CD14-positive monocyte (primary cell): ENCODE measurements around the gene ACLY. TPM values are rescaled to one million over a fixed set of nuclear protein-coding genes. Genes with fewer than 3 reads are reported as not detected.
"Not testable (repeated sequence)": the region's sequence is repeated elsewhere in the genome, so short reads cannot be mapped to it uniquely, and the experiment has no call there.

Experiments used
- DNase-seq, 3 donors: peaks; one replicate each; pipeline ENCODE4 v3.0.0-alpha.2; 2011 to 2022
- H2AFZ ChIP-seq: 2 replicates; pipeline ENCODE4 v1.6.0; 2012; ENCODE audit warnings: mild to moderate bottlenecking, low read depth, low read length, inconsistent platforms; ENCODE audit not compliant: insufficient read depth, poor library complexity, severe bottlenecking
- H3K27ac ChIP-seq, 2 donors: 1 replicate in 1 of 2; 2 replicates in 1 of 2; pipeline ENCODE4 v1.5.1; 2012 to 2013; ENCODE audit warnings: low read length in 2 of 2, control low read depth in 1 of 2, inconsistent platforms in 1 of 2, low read depth in 1 of 2, mild to moderate bottlenecking in 1 of 2
- H3K27me3 ChIP-seq, 2 donors: one replicate each; pipeline versions ENCODE4 v1.6.0 to v1.6.1; 2011 to 2013; ENCODE audit warnings: low read length in 2 of 2; ENCODE audit not compliant: control insufficient read depth in 2 of 2, insufficient read depth in 2 of 2
- H3K36me3 ChIP-seq, 2 donors: replicated peaks in 1 of 2; 1 replicate in 1 of 2; 2 replicates in 1 of 2; pipeline versions ENCODE4 v1.5.1 to v1.6.1; 2012 to 2013; ENCODE audit warnings: low read length in 2 of 2, control low read depth in 1 of 2, inconsistent platforms in 1 of 2, mild to moderate bottlenecking in 1 of 2; ENCODE audit not compliant: insufficient read depth in 2 of 2, control insufficient read depth in 1 of 2
- H3K4me1 ChIP-seq, 2 donors: 1 replicate in 1 of 2; 2 replicates in 1 of 2; pipeline versions ENCODE4 v1.5.1 to v1.6.1; 2012 to 2013; ENCODE audit warnings: low read length in 2 of 2, control low read depth in 1 of 2, inconsistent platforms in 1 of 2, mild to moderate bottlenecking in 1 of 2, moderate library complexity in 1 of 2; ENCODE audit not compliant: insufficient read depth in 2 of 2, control insufficient read depth in 1 of 2
- H3K4me2 ChIP-seq: replicated peaks from 2 replicates; pipeline ENCODE3; 2012; ENCODE audit warnings: low read length, moderate library complexity, mild to moderate bottlenecking; ENCODE audit not compliant: poor library complexity, severe bottlenecking; ENCODE audit errors: extremely low read depth
- H3K4me3 ChIP-seq, 3 experiments: fragments of 200-600 bp in 1 of 3; sonication (generic) in 1 of 3; replicated peaks in 1 of 3; 1 replicate in 2 of 3; 2 replicates in 1 of 3; pipeline ENCODE4 v1.5.1; 2011 to 2013; ENCODE audit warnings: low read length in 3 of 3, mild to moderate bottlenecking in 3 of 3, control low read depth in 2 of 3, low read depth in 2 of 3, inconsistent platforms in 1 of 3, moderate library complexity in 1 of 3
- H3K79me2 ChIP-seq: 2 replicates; pipeline ENCODE4 v1.6.0; 2012; ENCODE audit warnings: mild to moderate bottlenecking, control low read depth, inconsistent platforms, low read length, moderate library complexity; ENCODE audit not compliant: insufficient read depth
- H3K9ac ChIP-seq: 2 replicates; pipeline ENCODE4 v1.6.0; 2017; ENCODE audit warnings: low read length, mild to moderate bottlenecking; ENCODE audit not compliant: insufficient read depth, poor library complexity, severe bottlenecking
- H3K9me3 ChIP-seq, 2 donors: replicated peaks in 1 of 2; 1 replicate in 1 of 2; 2 replicates in 1 of 2; pipeline versions ENCODE4 v1.5.1 to v1.6.1; 2012 to 2013; ENCODE audit warnings: low read length in 2 of 2, control low read depth in 1 of 2; ENCODE audit not compliant: control insufficient read depth in 1 of 2, insufficient read depth in 1 of 2
- H4K20me1 ChIP-seq: 2 replicates; pipeline ENCODE4 v1.6.0; 2012; ENCODE audit warnings: mild to moderate bottlenecking, low read length, control low read depth, moderate library complexity; ENCODE audit not compliant: insufficient read depth
- H3K27ac Mint-ChIP-seq, 7 donors: one replicate each; pipeline ENCODE4 v1.8.0; 2020; ENCODE audit warnings: mild to moderate bottlenecking in 7 of 7, mixed read lengths in 7 of 7, moderate library complexity in 6 of 7, inconsistent platforms in 2 of 7
- H3K27me3 Mint-ChIP-seq, 3 donors: one replicate each; pipeline ENCODE4 v1.8.0; 2021 to 2022; ENCODE audit warnings: low read depth in 3 of 3, mild to moderate bottlenecking in 3 of 3, mixed read lengths in 3 of 3, moderate library complexity in 3 of 3, inconsistent platforms in 1 of 3
- H3K36me3 Mint-ChIP-seq, 2 donors: one replicate each; pipeline ENCODE4 v1.8.0; 2020; ENCODE audit warnings: mixed read lengths in 2 of 2, inconsistent platforms in 1 of 2, mild to moderate bottlenecking in 1 of 2
- H3K4me1 Mint-ChIP-seq: one replicate; pipeline ENCODE4 v1.8.0; 2020; ENCODE audit warnings: mild to moderate bottlenecking, mixed read lengths
- H3K4me3 Mint-ChIP-seq, 2 donors: one replicate each; pipeline ENCODE4 v1.8.0; 2020; ENCODE audit warnings: mild to moderate bottlenecking in 2 of 2, mixed read lengths in 2 of 2, moderate library complexity in 1 of 2
- H3K9me3 Mint-ChIP-seq, 7 donors: one replicate each; pipeline ENCODE4 v1.8.0; 2020 to 2022; ENCODE audit warnings: mixed read lengths in 7 of 7, mild to moderate bottlenecking in 6 of 7, moderate library complexity in 6 of 7, inconsistent platforms in 2 of 7
- CTCF ChIP-seq: fragments of 200-600 bp; IDR thresholded peaks from one replicate; pipeline ENCODE4 v1.8.0; 2022; ENCODE audit warnings: antibody characterized with exemption, mild to moderate bottlenecking
- WGBS: methylation state at CpG from one replicate; pipeline ENCODE4 v1.1.5; 2013; ENCODE audit warnings: missing lambda C conversion rate; ENCODE audit not compliant: insufficient coverage; 5-methylcytosine and 5-hydroxymethylcytosine counted together
- intact Hi-C, 2 donors: fragments of 100-400 bp; cut with micrococcal nuclease; formaldehyde crosslinking; loops; one replicate each; pipeline versions ENCODE4 v1.15.0 to v1.15.1; 2023
- polyA plus RNA-seq, 3 donors: library from polyadenylated mRNA; depleted of rRNA in 1 of 3; unstranded in 2 of 3; stranded (reverse) in 1 of 3; fragments of 300-500 nt in 2 of 3; fragments of >200 nt in 1 of 3; fragmentation: Illumina TruSeq in 2 of 3; gene quantifications; 1 replicate in 2 of 3; 2 replicates in 1 of 3; pipeline ENCODE4 v1.2.3, GENCODE V29; 2012 to 2021

The ACLY gene
- polyA plus RNA-seq, 3 donors: 41.0 to 48.3 (median 45.1) TPM

DNA sequence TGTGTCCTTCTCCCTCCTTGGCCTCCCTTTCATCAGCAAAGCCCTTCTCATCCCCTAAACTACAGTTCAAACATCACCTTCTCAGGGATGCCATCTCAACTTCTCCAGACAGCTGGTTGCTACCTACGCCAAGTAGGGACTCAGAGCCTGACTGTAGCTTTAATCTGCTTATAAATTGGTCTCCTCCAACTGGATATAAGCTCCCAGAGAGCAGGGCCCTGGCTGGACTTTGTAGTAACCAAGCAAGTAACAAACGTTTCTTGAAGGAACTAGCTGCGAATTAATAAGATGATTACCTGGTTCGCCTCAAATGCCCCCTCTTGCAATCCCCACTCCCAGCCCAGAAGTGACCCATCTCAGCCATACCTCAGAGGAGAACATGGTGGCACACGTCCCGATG lies 36.0 kb downstream of the ACLY start:
- no peak for DNase-seq
- Histone ChIP-seq H3K27me3 (no peaks in the 10 kb centered on the region), H3K4me1 (no peaks in the 10 kb centered on the region), H3K36me3 (peaks cover 83 to 97% of the 10 kb centered on the region in 2 donors), H3K4me3 (no peak overlapping the region), H3K9ac (no peak overlapping the region), H3K79me2 (no peaks in the 10 kb centered on the region), H3K4me2 (no peak overlapping the region), H2AFZ (no peak overlapping the region), H3K27ac (no peak overlapping the region), H4K20me1 (peaks cover 3% of the 10 kb centered on the region), H3K9me3 (no peaks in the 10 kb centered on the region)
- peaks cover 0 to 4% (median 2%) of the 10 kb centered on the region in 3 donors for H3K27me3 Mint-ChIP-seq
- H3K4me1 Mint-ChIP-seq: no peaks in the 10 kb centered on the region
- intact Hi-C loops: no loop called here
- TF ChIP-seq CTCF: no peak
- WGBS: 93% methylated on average over 4 of the region's 6 CpGs
- H3K9me3 Mint-ChIP-seq: peaks cover 0 to 3% (median 0%) of the 10 kb centered on the region in 7 donors
- peaks cover 82 to 97% of the 10 kb centered on the region in 2 donors for H3K36me3 Mint-ChIP-seq
- H3K4me3 Mint-ChIP-seq: no peak overlapping the region
- peak overlapping the region in 1 of 7 donors; percentile 0 for H3K27ac Mint-ChIP-seq

DNA sequence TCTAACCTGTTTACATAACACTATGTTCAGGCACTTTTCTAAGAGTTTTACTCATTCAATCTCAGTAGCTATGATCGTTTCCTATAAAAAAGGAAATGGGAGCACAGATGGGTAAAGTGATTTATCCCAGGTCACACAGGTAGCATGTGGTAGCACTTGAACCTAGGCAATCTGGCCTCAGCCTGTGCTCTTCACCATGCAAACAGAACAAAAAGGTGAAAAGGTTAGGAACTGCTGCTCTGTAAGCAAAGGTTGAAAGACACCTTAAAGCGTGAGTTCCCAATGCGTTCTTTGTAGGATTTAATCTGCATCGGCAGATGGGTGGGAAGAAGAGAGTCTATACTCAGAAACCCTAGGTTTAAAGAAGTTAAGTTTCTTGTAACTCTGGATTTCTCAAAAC lies 38.6 kb downstream of the ACLY start:
- DNase-seq: no peak
- H3K9ac ChIP-seq: no peak overlapping the region
- no peaks in the 10 kb centered on the region for H3K27me3 ChIP-seq
- H3K27ac Mint-ChIP-seq: no peak overlapping the region
- H3K27me3 Mint-ChIP-seq: peaks cover 0 to 4% (median 2%) of the 10 kb centered on the region in 3 donors
- WGBS: no CpG with 5 or more reads among the region's 4 CpGs
- intact Hi-C loops: no loop called here
- no peak overlapping the region for H3K27ac ChIP-seq
- H3K4me3 ChIP-seq: no peak overlapping the region
- H3K4me3 Mint-ChIP-seq: no peak overlapping the region
- H3K36me3 Mint-ChIP-seq: peaks cover 73 to 94% of the 10 kb centered on the region in 2 donors
- H3K36me3 ChIP-seq: peaks cover 67 to 85% of the 10 kb centered on the region in 2 donors
- H3K4me2 ChIP-seq: no peak overlapping the region
- H3K9me3 ChIP-seq: no peaks in the 10 kb centered on the region
- TF ChIP-seq CTCF: no peak
- no peaks in the 10 kb centered on the region for H3K4me1 Mint-ChIP-seq
- H4K20me1 ChIP-seq: peaks cover 3% of the 10 kb centered on the region
- H2AFZ ChIP-seq: no peak overlapping the region
- H3K79me2 ChIP-seq: no peaks in the 10 kb centered on the region
- H3K9me3 Mint-ChIP-seq: peaks cover 0 to 7% (median 0%) of the 10 kb centered on the region in 7 donors
- no peaks in the 10 kb centered on the region for H3K4me1 ChIP-seq

GRCh38 chr17:41874293-41874670 lies 44.5 kb downstream of the ACLY start:
- H3K27ac Mint-ChIP-seq: not testable (repeated sequence)

More at GRCh38 chr17:41874293-41874670, 44.5 kb downstream of the ACLY start:
- DNase-seq, H3K79me2 ChIP-seq, H2AFZ ChIP-seq, H3K4me2 ChIP-seq, H3K4me3 Mint-ChIP-seq, H3K27ac ChIP-seq, H3K4me3 ChIP-seq, H3K4me1 Mint-ChIP-seq, H3K9me3 Mint-ChIP-seq, H3K9me3 ChIP-seq, intact Hi-C loops, H3K27me3 ChIP-seq, H3K9ac ChIP-seq, H3K27me3 Mint-ChIP-seq, H3K4me1 ChIP-seq, H4K20me1 ChIP-seq: not testable (repeated sequence)
- H3K36me3 ChIP-seq: peaks cover 74 to 88% of the 10 kb centered on the region in 2 donors
- WGBS: 100% methylated on average over 4 of the region's 9 CpGs
- peaks cover 76 to 97% of the 10 kb centered on the region in 2 donors for H3K36me3 Mint-ChIP-seq
